Left renal cortex interstitium (tissue), 4 donors: ENCODE measurements around the gene RBM12. TPM values are rescaled to one million over a fixed set of nuclear protein-coding genes. Genes with fewer than 3 reads are reported as not detected.
"Not testable (repeated sequence)": the region's sequence is repeated elsewhere in the genome, so short reads cannot be mapped to it uniquely, and the experiment has no call there.

Experiments used
- DNase-seq, 4 donors: peaks; one replicate each; pipeline ENCODE4 v3.0.0-alpha.2; 2013; ENCODE audit warnings: low read depth in 4 of 4, low spot score in 2 of 4, missing footprints in 1 of 4
- polyA plus RNA-seq, 4 donors: library from polyadenylated mRNA; unstranded; fragments of 120-200 nt; gene quantifications; one replicate each; pipeline ENCODE4 v1.2.1, GENCODE V29; 2013; ENCODE audit not compliant: insufficient read length in 4 of 4

The RBM12 gene
- polyA plus RNA-seq, 4 donors, result 88.0 to 108 (median 97.7) TPM

- peak; percentile 48 to 84 (median 76) for DNase-seq
These were observed 34.6 kb upstream of the RBM12 start, which contains the start of the genes NFS1 and ROMO1 for GRCh38 chr20:35699127-35699956. Gene NFS1, minus strand, starts transcription at chr20:35699352. Its CDS starts 64 bp downstream, at chr20:35699288. Gene ROMO1, plus strand, starts transcription at chr20:35699405. Its CDS starts 228 bp downstream, at chr20:35699633.

DNA sequence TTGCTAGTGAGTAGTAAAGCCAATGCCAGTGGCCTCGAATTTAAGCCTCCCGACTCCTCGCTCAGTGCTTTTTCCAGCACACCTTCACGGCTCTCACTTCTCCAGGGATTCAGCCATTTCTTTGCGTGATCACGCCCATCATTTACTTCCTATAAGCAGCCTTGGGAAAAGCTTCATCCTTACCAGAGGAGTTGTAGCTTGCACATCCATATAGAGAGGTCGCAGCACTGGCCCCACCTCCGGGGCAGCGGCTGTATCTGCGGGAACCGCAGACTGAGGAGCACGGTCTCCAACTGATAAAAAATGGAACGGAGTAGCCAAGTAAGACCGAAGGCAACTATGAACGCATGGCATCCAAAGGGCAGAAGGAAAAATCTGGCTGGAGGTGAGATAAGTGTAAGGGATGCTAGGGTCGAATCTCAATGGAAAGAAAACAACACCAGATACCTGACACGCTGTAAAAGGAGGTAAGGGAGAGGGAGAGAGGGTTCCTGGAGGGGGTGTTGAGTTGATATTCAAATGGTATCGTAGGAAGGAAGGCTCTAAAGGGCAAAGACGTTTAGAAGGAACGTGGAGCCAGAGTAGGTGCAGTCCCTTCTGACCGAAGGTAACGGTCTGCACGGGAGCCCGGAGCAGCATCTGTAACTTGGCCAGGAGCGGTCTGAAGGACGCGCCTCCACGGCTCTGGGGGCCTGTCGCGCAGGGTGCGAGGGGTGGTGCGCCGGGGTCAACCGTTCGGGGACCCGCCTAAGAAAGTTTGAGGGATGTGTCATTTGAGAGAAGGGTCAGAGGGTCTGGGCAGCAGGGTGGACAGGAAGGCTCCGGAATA is 33.8 kb upstream of the RBM12 start:
- DNase-seq, result peak in 1 of 4 donors; percentile 10

DNA sequence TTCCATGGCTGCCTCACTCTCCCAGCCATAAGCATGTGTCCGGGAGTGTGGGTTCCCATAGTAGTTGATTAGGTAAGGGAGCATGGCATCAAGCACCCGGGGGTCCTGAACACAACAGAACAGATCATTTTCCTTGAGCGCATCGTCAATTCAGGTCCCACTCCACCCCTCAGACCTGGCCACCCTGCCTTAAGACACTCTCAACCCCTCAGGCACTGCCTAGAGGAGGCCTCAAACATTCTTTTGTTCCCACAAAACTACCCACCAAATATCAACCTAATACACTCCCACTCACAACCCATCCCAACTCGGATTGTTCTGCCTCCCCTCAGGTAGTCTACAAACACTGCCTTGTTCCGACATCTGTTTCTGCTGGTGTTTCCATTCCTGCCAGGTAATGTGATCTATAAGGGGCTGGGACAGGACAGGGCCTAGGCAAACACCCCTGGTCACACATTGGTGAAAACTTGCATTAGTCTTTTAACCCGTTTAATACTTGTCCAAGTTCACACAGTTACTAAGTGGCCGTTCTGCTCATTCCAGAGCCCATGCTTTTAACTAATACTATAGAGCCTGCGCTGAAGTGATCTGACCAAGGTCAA is 33.1 kb upstream of the RBM12 start:
- DNase-seq, result no peak

DNA sequence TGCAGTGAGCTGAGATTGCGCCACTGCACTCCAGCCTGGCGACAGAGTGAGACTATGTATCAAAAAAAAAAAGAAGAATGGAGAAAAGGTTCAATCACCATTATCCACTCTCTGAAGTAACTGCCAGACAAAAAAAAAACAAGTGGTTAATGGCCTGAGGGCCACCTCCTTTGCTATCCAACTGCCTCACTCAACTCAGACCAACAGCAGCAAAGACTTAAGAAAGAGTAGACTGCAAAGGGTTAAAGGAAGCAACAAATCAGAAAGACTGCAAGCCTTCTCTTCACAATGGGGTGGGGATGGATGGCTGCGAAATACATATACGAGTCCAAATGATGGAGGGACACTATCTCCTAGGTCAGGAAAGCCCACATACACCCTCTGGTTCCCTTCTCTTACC is 31.3 kb upstream of the RBM12 start:
- no peak for DNase-seq

DNA sequence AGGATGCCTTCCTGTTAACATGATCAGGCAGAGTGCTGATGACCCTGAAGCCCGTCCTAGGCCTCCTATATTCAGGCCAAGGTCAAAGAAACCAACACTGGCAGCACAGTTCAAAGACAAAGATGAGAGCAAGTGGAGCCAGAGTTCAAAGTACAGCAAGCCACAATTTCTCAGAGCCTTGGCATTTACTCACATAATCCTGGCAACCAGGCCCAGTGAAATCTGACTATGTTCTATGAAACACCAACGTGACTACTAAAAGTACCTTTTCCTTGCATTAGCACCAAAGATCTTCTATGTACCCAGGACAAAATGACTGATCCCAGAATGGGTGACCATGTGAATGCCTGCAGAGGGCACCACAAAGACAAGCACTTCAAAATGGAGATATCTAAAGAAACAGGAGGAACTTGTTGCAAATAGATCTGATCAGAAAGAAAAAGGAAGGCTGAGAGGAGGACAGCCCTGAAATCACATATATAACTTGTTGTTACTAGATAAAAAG is 30.6 kb upstream of the RBM12 start:
- no peak for DNase-seq

DNA sequence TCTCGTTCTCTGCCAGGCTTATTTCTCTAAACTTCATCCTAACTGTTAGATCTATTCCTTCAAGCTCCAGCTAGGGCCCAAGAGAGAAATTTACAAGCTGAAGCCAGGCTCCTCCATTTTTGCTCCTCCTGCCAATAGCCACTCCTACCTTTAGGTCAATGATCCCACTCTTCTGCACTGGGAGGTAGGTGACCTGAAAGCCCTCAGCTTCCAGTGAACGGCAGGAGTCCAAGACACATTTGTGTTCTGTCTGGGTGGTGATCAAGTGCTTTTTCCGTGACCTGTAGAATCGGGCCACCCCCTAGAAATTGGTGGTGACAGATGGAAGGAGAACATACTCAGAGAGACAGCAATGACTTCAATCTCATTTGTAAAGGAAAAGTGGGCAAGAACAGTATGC is 25.6 kb upstream of the RBM12 start:
- no peak for DNase-seq

DNA sequence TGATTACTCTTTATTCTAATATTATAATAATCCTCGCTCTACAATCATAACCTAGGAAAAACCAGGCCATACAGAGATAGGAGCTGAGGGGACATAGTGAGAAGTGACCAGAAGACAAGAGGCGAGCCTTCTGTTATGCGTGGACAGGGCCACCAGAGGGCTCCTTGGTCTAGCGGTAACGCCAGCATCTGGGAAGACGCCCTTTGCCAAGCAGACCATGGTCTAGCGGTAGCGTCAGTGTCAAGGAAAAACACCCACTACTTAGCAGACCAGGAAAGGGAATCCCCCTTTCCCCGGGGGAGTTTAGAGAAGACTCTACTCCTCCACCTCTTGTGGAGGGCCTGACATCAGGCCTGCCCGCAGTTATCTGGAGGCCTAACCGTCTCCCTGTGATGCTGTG is 22.2 kb upstream of the RBM12 start:
- DNase-seq, result not testable (repeated sequence)

GRCh38 chr20:35685368-35685767 is 20.7 kb upstream of the RBM12 start:
- not testable (repeated sequence) for DNase-seq

DNA sequence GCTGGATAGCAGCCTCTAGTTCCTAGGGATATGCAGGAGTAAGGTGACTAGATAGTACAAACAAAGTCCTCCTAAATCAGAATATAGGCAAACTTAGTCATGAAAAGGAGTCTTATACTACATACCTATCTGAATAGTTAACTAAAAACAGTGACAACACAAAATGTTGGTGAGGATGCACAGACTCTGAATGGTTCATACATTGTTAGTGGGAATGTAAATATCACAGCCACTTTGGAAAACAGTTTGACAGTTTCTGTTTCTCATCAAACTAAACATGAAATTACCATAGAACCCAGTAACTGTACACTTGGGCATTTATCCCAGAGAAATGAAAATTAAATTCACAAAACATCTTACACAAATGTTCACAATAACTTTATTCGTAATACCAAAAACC is 17.3 kb upstream of the RBM12 start:
- DNase-seq, result no peak

- DNase-seq, result no peak
These were observed 15.9 kb upstream of the RBM12 start for GRCh38 chr20:35680452-35681183.

- no peak for DNase-seq
These were observed 10.2 kb upstream of the RBM12 start for GRCh38 chr20:35674921-35675320.

GRCh38 chr20:35673884-35674283 is 9.2 kb upstream of the RBM12 start:
- DNase-seq, result no peak

DNA sequence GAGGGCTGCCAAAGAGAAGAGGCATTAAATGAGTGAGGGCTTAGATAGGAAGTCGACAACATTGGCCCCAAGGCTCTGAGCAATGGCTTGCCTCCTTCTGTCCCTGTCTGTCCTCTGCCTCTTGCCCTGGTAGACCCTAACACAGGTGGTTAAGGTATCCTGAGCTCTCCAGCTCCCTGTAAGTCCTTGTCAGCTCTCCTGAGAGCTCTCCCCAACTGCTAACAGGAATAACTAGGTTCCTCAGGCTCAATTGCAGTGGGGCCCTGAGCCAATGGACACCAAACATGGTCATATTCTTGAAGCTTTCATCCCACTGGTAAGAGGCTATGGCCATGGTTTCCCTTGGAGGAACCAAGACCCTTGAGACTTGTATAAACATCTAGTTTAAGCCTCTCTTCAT is 5.0 kb upstream of the RBM12 start:
- DNase-seq, result no peak

DNA sequence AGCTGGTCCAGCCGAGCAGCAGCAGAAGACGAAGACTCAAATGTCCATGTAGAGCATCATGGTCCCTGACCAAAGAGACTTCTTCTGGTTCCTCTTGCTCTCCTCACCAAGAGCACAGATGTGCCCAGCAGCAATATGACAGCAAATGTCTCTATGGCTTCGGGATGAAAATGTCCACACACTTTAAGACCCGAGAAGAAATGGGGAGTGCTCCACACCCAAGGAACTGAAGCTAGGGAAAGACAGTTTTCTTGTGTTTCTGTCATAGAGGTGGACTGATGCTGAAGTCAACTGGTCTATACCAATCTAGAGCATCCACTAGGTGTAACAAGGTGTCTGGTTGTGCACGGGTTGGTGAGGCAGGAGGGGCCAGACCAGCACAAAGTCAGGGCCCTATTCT is 4.5 kb upstream of the RBM12 start:
- DNase-seq, result no peak

DNA sequence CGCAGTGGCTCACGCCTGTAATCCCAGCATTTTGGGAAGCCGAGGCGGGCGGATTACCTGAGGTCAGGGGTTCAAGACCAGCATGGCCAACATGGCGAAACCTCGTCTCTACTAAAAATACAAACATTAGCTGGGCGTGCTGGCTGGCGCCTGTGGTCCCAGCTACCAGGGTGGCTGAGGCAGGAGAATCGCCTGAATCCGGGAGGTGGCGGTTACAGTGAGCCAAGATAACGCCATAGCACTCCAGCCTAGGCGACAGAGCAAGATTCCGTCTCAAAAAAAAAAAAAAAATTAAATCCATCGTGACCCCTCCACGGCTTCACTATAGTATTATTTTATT is 1.2 kb upstream of the RBM12 start:
- no peak for DNase-seq

- peak; percentile 49 to 84 (median 51) for DNase-seq
These were observed 909 bp downstream of the RBM12 start for GRCh38 chr20:35663516-35664465.

DNA sequence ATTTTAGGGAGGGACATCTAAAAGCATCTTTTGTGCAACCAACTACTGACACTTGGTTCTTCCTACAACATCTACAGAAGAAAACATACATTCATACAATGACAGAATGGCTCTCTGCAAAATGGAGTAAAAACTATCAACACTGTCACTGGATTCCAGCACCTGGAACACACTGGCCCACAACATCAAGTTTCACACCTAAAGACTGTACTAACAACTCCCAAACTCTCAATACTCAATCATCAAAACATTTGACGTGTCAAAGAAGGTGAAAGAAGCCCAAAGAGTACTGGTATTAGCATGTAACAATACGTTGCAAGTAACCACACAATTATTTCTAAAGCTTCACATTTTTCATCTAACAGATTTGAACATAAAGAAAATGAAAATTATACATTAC is 2.1 kb downstream of the RBM12 start:
- DNase-seq, result no peak

DNA sequence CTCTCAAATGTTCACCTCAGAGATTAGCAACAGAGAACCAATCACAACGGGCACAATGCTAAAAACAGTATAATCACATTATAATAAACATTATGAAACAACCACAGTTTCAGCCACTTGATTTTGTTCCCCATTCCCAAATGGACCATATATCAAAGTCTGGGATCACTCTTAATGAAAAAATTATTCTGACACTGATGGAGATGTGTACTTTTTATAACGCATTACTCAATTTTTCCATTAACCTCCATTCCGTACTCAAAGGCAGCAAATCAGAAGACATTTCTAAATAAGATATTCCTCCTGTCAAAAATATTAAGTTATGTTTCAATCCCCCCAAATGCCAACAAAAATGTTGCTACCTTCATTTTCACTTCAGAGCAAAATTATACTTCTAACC is 2.8 kb downstream of the RBM12 start:
- no peak for DNase-seq

- no peak for DNase-seq
These were observed 3.6 kb downstream of the RBM12 start for GRCh38 chr20:35661053-35661452.
